NCI-H345 treated with DMSO at 0.1 percent for 48 hours (cell line): ENCODE results near the gene ZNF428.
A peak's percentile ranks its signal among the peaks of the same experiment; 100 is the strongest.
"Not testable (repeated sequence)": the region's sequence is repeated elsewhere in the genome, so short reads cannot be mapped to it uniquely, and the experiment has no call there.

ENCODE experiments used
- DNase-seq: peaks from one replicate; lab custom pipeline; 2025; ENCODE audit not compliant: unreplicated experiment; lab: John Stamatoyannopoulos, UW

ZNF428 gene

DNA sequence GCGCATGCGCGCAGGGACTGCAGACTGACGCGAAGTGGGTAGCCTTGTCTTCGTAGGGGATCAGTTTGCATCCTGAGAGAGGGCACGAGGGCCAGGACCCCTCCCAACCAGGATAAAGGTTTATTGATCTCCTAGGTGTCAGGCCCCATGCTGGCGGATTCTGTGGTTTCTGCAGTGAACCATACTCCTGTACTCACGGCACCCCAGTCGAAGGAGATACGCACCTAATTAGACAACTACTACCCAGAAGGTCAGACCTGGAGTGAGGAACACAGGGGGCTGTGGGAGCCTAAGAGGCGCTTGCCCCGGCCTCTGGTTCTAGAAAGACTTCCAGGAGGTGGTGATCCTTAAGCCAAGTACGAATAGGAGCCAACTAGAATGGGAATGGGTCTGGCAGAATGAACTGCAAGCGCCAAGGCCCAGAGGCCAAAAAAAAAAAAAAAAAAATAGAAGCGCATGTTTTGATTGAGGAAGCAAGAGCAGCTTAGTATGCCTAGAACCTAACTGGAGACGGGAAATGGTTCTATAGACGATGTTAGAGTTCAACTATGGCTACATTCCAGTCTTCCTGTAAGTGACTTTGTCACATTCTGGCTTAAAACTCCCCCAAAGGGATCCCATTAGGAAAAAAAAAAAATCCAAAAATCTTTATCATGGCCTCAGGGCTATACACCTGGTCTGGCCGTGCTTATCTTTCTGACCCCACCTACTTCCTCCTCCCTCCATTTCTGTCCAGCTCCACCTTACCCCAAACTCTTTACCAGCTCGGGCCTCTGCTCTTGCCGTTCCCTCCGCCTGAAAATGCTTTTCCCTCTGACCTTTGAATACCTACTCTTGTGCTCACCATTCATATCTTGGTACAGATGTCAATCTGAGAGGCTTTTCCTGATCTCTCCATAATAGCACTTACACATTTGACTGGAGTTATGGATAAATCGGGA, 902 bp upstream of the ZNF428 start:
- no peak for DNase-seq

DNA sequence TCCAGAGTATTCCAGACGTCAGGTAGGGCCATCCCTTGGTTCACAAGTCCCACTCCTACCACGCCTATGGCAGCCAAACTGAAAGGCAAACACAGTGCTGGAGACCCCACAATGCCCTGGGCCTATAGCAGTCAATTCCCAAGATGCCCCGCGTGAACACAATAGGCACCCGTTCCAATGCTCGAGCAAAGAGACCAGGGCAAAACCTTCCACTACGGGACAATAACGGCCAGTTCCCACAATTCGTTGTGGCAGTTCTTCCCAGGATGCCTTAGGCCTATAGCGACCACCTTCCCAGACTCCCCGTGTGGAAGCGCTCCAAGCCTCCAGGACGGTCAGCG, 538 bp downstream of the ZNF428 start:
- DNase-seq: no peak

DNA sequence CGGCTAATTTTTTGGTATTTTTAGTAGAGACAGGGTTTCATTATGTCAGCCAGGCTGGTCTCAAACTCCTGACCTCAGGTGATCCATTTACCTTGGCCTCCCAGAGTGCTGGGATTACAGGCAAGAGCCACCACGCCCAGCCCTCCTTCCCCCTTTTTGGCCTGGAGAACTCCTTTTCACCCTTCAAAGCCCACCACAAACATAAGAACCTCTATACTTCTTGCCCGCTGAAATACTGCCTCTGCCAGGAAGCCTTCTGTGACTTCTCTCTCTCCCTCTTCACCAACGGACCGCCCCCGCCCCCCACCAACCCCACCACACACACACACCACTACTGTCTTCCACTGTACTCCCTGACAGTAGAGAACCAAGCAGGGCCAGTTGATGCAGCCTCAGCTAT, 2.5 kb downstream of the ZNF428 start:
- no peak for DNase-seq

DNA sequence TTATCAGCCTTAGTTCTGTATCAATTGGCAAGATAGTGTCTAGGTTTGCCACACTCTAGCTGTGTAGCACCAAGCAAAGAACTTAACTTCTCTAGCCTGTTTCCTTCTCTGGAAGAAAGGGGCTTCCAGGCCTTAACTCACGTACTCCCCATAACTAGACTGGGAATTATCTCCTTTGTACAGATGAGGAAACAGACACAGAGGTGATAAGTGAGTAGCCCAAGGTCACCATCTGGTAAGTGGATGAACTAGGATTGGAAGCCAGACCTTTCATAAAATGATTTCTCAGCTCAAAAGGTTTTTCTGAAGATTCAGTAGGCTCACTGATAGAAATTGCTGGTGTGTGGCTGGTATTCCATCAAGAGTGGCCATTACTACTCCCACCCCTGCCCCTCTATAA, 3.1 kb downstream of the ZNF428 start:
- DNase-seq: no peak

DNA sequence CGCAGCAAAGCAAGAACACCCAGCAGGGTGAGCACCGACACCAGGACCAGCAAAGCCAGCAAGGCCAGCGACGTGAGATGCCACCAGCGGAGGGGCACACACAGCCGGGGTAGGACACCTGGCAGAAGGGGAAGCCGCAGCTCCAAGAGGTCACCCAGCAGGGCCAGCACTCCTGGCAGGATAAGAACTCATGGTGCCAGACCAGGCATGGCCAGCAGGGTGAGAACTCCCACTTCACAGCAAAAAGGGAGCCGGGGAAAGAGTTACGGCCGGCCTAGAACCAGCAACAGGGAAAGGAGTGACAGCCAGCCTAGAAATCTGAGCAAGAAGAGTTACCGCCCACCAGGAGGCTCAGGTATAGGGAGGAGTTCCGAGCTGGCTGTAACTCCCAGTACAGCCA, 7.1 kb downstream of the ZNF428 start:
- DNase-seq: no peak

DNA sequence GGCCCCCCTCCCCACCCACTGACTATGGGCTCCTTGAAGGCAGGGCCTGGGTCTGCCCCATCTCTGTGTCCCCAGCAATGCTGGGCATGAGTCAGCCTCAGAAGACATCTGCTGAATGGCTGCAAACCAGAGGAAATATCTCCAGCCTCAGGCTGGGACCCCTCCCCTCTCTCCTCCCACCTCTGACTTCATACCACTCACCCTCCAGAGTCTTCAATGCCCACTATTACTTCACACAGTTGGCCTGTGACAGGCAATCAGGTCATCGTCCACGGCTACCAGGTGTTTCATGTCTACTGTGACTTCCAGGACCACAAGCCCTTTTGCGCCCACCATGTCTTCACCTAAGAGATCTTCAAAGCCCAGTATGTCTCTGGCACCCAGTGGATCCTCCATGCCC, 7.6 kb downstream of the ZNF428 start, which contains the start of gene SRRM5:
SRRM5 (plus strand) TSS at position 301 of the 400 bp plus-strand sequence; CDS start at position 335, 34 bp downstream.
- DNase-seq: no peak

DNA sequence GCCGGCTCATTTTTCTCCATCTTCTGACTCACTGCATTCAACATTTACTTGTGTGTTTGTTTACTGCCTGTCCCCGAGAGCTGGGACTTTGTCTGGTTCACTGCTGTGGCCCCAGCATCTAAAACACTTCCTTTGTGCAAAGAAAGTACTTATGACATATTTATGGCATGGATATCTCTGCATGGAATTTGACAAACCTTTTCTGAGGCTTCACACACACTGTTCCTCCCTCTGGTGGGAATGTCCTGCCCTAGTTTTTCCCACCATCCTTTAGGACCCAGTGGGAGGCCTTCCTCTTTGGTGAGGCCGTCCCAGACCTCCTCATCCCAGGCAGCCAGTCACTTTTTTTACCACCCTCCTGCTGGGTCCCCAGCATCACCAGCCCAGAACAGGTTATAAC, 8.9 kb downstream of the ZNF428 start:
- DNase-seq: no peak

DNA sequence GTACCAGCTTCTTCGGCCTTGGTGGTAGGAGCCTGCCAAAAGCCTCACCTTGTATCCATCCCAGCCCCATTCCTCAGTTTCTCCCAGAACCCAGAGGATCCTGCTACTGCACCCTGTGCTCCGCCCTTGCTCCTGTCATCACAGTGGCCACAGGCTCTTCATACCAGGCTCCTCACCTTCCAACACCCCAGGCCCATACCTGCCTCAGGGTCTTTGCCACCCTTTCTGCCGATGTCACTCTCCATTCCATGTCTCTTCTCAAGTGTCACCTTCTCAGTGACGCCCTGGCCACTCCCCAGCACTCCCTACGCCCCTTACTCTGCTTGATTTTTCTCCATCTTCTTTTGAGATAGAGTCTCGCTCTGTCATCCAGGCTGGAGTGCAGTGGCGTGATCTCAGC, 9.6 kb downstream of the ZNF428 start:
- no peak for DNase-seq

DNA sequence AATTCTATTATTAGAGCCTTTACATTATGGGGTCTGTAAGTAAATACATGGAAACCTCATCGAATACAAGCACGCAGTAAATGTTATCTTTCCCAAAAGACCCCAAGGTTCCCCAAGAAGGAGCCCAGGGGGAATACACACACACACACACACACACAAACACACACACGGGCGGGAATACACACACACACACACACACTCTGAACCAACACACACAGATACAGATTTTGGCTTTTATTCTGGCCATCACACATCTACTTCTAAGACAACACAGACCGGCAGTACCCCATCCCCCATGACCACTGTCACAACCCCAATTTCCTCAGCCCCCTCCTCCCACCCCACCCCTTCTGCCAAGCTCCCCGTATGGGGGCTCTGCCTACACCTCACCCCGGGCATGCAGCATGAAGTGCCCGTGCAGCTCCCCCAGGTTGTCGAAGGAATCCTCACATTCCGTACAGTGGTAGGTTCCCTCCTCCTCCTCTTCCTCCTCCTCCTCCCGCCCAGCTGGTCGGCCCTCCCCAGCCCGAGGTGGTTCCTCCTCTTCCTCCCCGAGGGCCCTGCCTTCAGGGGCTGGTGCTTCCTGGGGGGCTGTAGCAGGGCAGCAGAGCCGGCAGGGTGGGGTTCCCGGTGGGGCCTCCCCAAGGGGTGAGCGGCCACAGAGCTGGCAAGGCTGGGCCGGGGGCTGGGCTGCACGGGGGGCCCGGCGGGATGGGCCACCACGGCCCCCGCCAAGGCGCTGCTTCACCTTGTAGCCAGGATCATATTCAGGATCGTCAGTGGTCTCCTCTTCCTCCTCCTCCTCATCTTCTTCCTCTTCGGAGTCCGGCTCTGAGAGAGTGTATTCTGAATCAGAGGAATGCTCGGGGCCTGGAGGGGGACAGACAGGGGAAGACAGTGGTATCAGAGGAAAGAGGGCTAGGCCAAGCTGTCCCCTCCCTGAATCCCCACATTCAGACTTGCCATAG, 11.9 kb downstream of the ZNF428 start:
- no peak for DNase-seq

DNA sequence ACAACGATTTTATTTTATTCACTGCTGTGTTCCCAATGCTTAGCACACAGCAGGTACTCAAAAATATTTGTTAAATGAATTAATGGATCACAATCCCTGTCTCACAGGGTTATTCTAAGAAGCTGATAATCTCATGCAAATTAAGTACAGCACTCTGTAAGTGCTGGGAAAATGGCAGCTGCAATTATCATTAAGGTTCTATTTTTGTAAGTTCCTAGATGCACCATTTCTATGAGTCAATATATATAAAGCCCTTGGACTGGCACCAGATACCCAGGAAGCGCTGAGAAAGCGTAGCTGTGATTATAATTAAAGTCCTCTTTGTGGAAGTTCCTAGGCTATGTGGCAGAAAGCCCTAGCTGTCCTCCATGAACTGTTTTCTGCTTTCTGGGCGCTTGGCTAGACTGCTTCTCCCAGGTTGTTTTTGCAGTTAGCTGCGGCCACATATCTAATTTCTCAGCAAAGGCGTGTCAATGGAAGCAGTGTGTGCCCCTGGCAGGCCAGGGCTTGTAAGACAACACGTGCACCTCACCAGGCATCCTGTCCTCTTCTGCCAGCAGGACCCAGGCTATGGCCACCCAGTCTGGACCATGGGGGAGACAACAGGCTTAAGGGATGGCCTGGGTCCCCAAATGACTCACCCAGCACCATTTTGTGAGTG, 12.7 kb downstream of the ZNF428 start:
- no peak for DNase-seq

DNA sequence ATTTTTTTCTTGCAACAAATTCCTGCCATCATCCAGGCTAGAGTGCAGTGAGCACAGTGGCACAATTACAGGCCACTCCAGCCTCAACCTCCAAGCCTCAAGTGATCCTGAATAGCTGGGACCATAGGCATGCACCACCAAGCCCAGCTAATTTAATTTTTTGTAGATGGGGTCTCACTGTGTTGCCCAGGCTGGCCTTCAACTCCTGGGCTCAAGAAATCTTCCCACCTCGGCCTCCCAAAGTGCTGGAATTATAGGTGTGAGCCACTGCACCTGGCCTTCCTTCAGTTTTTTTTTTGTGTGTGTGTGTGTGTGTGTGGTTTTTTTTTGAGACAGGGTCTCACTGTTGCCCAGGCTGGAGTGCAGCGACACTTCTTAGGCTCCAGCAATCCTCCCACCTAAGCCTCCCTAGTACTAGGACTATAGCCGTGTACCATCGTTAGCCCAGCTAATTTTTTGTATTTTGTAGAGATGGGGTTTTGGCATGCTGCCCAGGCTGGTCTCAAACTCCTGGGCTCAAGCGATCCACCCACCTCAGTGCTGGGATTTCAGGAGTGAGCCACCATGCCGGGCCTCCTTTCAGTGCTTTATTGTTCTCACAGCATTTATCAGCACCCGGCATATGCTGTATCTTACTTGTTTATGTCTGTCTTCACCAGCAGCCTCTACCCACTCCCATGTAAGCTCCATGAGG, 13.4 kb downstream of the ZNF428 start:
- DNase-seq: peak; percentile 12

DNA sequence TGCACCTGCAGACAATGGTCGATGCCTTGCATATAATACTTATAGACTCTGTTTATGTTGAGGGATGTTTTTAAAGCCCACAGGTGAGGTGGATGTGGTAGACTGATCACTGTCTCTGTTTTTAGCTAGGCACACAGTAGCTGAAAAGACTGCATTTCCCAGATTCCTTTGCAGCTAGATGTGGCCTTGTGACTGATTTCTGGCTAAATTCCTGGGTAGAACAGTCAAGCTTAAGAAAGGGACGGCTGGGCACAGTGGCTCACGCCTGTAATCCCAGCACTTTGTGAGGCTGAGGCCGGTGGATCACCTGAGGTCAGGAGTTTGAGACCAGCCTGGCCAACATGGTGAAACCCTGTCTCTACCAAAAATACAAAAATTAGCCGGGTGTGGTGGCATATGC, 19.1 kb downstream of the ZNF428 start:
- DNase-seq: not testable (repeated sequence)

DNA sequence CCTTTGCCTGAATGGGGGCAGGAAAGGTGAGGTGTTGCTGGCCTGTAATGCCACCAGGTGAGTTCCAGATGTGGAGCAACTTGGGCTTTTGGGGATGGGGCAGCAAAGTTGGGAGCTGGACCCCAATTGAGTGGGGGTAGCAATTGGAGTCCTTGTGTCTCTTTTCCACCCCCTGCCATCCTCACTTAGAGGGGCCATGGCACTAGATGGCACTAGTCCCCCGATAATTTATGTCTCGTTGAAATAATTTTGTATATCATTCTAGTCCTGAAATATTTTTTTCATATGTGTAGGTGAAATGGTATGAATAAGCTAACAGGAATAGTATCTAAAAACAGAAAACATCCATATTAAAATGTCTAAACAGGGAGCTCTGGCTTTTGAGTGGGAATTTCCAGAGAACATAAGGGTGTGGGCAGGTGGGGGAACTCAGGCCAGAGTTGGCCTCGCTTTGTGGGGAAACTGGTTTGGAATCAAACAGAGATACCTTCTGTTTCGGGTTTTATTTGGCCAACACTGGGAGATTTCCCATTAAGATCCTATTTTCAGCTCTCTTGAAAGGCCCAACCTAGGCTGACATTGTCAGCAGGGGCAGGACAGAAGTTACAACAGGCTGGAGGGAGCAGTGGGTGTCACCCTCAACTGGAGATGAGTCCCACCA, 19.7 kb downstream of the ZNF428 start:
- DNase-seq: no peak

DNA sequence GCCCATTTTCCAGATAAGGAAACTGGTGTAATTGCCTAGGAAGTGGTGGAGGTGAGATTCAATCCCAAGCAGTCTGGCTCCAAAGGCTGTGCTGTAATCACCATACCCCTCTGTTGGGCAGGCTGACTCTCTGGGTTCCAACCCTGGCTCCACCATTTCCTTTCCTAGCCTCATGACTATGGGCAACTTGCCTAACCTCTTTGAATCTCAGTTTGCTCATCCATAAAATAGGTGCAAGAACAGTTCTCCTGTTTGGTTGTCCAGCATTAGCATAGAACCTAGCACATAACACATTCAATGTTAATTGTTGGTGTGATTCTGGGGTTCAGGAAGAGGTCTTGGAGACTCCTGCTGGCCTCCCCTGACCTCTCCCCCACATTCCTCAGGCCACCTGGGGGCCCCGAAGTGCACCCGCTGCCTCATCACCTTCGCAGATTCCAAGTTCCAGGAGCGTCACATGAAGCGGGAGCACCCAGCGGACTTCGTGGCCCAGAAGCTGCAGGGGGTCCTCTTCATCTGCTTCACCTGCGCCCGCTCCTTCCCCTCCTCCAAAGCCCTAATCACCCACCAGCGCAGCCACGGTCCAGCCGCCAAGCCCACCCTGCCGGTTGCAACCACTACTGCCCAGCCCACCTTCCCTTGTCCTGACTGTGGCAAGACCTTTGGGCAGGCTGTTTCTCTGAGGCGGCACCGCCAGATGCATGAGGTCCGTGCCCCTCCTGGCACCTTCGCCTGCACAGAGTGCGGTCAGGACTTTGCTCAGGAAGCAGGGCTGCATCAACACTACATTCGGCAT, 20.8 kb downstream of the ZNF428 start:
- no peak for DNase-seq

DNA sequence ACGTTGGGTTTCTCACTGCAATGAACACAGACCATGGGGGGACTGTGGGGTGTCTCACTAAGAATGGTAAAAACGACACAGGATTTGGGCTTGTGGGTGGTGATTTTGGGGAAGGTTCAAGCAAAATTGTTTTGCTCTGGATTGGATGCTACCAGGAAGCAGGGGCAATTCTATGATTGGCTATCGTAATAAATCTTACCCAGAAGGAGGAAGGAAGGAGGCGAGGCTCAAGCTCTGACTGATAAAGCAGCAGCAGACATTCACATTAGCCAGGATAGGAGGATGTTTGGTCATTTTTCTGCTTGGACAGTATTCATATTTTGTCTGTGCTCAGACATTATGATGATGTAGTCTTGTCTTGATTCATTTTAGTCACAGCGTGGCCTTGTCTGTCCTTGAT, 21.6 kb downstream of the ZNF428 start:
- DNase-seq: no peak

DNA sequence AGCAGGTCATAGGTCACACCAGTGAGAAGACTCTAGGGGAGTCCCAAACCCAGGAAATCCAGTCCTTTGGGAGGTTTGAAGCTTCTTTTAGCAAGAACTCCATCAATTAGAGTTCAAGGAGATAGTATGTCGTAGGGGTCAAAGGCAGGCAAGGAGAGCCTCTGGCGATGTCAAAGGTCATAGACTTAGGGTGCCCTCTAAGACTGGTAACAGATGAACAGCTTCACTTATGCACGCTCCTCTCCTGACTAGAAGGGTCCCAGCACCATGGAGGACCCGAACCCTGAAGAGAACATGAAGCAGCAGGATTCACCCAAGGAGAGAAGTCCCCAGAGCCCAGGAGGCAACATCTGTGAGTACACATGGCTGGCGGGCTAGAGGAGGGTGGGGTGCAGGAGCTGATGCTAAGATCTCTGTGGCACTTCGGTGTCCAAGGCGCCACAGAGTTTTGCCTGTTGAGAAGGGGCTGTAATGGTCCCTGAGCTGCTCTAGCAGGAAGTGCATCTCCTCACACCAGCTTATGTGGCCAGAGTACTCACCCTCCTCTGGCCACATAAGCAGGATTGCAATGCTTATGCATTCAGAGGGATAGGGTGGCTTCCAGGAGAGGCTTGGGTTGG, 22.5 kb downstream of the ZNF428 start:
- DNase-seq: no peak

DNA sequence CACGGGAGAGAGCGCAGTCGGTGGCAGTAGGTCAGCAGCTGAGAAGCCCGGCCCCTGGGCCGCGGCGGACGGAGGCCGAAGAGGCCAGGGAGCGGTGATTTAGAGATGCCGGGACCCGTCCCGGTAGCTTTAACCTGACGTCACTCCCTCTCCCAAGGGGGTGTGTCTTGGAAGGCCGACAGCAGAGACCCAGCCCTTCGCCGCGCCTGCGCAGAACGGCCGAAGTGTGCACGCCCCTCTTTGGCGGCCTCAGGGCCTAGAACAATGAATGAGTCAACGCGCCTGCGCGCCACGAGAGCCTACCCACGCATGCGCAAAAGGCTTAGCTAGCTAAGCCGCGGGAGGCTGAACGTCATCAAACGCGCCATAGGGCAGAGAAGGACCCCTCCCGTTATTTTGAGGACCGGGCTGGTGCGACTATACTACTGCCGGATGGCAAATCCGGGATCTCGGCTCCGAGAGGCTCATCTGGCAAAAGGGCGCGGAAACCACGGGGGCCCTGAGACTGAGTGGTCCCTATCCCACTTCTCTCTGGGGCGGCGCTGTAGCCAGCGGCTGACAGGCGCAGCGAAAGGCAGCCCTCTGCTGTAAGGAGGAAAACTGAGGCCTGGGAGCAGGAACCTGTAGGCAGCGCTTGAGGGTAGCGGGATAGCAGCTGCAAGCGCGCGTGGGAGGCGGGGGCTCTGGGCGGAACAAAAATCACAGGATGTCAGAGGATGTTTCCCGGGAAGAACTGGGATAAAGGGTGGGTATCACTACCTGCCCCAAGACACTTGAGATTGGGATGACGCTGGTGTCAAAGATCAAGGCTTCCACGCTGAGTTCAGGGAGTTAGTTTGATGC, 23.2 kb downstream of the ZNF428 start, which contains the start of the genes IRGQ and ZNF576:
IRGQ (minus strand) TSS at position 136 of the 843 bp plus-strand sequence. CDS start 796 bp downstream, outside the sequence.
ZNF576 (plus strand) TSS at position 597 of the 843 bp plus-strand sequence. CDS start 514 bp downstream, outside the sequence.
- peak; percentile 92 for DNase-seq

DNA sequence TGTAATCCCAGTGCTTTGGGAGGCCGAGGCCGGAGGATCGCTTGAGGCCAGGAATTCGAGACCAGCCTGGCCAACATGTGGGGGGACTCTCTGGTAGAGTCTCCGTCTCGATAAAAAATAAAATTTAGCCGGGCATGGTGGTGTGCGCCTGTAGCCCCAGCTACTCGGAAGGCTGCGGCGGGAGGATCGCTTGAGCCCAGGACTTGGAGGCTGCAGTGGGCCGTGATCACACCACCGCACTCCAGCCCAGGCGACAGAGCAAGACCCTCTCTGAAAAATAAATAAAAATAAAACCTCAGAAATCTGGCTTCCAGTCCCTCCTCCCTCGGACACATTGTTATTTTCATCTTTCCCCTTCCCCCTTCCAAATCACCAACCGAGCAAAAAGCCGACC, 23.8 kb downstream of the ZNF428 start:
- no peak for DNase-seq
